ENCODE measurements around the gene COA3.

COA3 gene

DNA sequence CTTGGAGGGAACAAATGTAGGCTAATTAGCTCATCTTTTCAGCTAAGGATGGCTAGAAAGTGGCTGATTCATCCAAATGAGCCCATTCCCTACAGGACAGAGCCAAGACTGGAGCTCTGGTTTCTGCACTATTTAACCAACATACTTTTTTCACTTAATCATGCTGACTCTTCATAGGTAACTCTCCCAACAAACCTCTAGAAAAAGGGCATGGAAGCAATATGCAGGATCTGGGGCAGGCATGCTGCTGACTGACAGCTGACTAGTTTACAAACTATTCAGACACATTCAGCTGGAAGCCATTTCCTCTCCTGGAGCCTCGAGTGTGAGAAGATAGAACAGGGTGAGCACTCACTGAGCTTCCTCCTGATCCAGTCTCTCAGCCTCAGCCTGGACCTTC, 19.4 kb upstream of the COA3 start:
- no peak for DNase-seq (ENCODE audit: low read depth)

DNA sequence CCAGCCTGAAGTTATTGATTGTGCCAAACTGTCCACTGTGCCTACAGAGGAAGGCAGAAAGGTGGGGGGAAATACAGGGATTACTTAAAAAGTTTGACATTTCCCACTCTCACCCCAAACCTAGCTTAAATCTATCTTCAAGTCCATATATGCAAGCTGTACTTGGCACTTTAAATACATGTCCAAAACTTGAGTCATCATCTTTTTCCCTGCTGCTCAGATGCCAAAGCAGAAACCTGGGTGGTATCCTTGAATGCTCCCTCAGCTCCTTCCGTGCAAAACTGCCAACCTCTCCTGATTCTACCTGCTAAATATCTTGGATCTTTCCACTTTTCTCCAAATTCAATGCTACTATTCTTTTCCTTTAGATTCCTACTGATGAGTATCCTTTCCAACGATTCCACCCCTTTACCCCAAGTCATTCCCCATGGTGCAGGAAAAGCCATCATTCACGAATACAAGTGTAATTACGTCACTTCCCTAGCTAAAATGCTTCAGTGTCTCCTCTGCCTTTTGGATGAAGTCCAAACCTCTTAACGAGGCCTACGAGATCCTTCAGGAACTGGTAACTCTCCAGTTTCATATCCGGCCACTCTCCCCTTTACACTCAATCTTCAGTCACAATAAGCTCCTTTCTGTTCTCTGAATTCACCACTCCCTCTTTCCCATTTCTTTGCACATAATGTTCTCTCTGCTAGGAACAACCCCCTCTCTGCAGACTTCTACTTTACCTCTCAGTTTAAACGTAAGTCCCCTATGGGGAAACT, 16.3 kb upstream of the COA3 start:
- peak; percentile 64 for DNase-seq (ENCODE audit: low read depth)

GRCh38 chr17:42809250-42809649, 10.7 kb upstream of the COA3 start:
- no peak for DNase-seq (ENCODE audit: low read depth)

GRCh38 chr17:42806249-42806648, 7.7 kb upstream of the COA3 start:
- DNase-seq (ENCODE audit: low read depth), result no peak

- DNase-seq (ENCODE audit: low read depth), result no peak
These were observed 6.4 kb upstream of the COA3 start for GRCh38 chr17:42804918-42805367.

- DNase-seq (ENCODE audit: low read depth), result no peak
These were observed 4.8 kb upstream of the COA3 start for GRCh38 chr17:42803074-42803883.

GRCh38 chr17:42798011-42798382, 507 bp downstream of the COA3 start:
- DNase-seq (ENCODE audit: low read depth), result no peak

DNA sequence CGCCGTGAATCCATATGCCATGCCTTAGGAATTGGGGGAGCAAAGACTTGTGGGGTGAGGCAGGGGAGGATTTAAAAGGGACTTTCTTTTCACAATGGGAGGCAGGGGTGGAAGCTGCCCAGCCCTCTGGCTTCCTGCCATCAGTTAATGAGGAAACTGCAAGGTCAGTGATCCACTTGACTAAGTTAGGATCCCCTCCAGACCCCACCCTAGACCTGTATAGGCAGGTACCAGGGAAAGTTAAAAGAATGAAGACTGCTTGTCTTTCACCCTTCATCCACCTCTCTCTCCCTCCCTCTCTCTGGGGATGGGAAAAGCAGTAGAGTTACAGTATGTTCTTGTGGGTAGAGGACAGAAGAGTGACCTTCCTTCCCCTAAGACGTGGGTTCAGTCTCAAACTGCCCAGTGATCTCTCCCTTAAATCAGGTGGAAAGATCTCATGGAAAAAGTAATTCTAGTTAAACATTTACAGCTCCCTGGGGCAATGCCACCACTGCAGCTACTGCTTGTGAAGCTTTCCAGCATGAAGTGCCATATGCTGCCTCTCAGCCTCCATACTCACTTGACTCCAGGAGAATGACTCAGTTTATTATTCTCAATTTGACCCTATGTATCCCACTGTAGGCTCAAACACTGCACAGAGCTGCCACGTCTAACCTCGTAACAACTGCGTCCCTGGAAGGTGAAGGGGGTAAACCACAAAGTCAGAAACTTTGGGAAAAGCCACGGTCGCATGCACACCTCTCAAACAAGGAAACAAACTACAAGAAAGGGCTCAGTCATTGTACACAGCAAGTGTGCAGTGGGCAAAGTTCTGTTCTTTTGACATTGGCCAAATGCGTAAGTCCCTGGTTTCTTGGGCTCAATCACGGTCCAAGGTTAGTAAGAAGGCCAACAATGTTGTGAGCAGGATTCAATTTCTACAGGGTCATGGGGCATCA, 1.2 kb downstream of the COA3 start:
- DNase-seq (ENCODE audit: low read depth), result no peak

DNA sequence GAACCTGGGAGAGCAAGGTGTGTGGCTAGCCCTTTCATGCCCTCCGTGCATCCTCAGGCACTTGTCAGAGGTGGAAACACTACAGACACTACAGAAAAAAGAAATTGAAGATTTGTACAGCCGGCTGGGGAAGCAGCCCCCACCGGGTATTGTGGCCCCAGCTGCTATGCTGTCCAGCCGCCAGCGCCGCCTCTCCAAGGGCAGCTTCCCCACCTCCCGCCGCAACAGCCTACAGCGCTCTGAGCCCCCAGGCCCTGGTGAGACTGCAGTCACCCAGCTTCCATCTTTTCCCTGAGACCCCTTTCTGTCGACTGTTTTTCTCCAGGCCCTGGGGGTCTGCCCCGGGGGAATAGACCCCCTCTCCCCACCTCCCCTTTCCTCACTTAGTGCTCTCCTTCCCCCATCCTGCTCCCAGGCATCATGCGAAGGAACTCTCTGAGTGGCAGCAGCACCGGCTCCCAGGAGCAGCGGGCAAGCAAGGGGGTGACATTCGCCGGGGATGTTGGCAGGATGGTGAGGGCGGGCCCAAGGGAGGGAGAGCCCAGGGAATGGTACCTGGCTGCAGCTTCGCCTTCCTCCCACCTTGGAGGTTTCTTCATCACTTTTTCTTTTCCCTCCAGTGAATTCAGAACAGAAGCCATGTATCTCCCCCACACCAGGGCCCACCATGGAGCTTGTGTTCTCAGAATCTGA, 2.3 kb downstream of the COA3 start:
- no peak for DNase-seq (ENCODE audit: low read depth)

- no peak for DNase-seq (ENCODE audit: low read depth)
These were observed 3.0 kb downstream of the COA3 start for GRCh38 chr17:42795465-42795864.

- no peak for DNase-seq (ENCODE audit: low read depth)
These were observed 3.4 kb downstream of the COA3 start for GRCh38 chr17:42795061-42795460.

DNA sequence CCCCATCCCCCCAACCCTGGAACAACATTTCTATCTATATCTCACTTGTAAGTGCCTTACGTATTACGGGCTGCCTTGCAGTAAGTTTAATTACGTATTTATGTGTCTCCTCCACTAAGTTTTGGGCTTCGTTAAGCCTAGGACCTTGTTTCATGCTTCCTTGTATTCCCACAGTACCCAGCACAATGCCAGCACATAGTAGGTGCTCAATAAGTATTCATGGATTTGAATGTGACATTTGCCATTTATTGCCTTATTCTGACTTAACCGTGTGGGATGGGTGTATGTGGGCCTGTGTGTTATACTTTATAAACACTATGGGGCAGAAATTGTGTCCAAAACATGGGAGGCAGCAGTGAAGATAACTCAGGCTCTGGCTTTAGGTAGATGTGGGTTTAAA, 6.0 kb downstream of the COA3 start:
- no peak for DNase-seq (ENCODE audit: low read depth)

DNA sequence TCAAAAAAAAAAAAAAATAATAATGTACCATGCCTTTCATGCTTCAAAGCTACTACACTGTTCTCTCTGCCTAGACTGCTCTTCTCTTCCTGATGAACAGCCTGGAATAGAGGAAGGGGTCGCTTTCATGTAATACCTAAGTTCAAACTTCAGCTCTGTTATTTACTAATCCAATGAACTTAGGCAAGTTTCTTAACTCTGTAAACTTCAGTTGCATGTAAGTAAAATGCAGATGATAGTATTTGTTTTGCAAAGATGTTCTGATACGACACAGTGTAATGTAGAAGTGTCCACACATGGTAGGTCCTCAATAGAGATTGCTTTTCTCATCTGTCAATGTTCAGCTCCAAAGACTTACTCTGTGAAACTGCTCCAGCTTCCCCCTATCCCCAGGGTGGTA, 6.6 kb downstream of the COA3 start:
- no peak for DNase-seq (ENCODE audit: low read depth)

DNA sequence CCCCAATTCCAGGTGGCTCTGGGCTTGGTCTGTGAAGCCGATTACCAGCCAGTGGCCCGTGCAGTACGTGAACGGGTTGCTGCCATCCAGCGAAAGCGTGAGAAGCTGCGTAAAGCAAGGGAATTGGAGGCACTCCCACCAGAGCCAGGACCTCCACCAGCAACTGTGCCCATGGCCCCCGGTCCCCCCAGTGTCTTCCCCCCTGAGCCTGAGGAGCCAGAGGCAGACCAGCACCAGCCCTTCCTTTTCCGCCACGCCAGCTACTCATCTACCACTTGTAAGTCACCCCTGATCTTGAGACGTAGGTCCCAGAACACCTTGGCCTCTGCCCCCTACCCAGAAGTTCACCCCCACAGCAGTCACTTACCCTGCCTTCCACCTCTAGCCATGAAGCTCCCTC, 11.2 kb downstream of the COA3 start:
- no peak for DNase-seq (ENCODE audit: low read depth)

DNA sequence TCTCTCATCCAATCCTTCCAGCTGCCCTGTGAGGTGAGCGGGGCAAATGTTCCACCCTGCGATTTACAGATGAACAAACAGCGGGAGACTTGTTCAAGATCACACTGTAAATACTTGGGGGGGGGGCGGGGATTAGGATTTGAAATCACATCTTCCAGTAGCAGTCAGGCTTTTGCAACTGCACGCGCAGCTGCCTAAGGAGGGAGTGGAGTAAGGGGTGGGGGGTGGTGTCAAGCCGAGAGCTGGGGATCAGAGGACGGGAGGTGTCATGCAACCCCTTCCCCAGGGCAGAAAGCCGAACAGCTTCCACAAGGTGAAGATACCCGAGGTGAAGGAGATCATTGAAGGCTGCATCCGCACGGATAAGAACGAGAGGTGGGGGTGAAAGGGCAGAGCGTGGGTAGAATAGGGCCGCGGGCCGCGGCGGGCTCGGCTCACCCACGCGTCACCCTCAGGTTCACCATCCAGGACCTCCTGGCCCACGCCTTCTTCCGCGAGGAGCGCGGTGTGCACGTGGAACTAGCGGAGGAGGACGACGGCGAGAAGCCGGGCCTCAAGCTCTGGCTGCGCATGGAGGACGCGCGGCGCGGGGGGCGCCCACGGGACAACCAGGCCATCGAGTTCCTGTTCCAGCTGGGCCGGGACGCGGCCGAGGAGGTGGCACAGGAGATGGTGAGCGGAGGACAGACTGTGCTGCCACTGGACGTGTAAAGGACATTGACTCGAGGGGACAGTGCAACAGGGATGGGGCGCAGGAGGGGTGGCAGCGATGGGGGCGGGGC, 13.5 kb downstream of the COA3 start:
- no peak for DNase-seq (ENCODE audit: low read depth)

GRCh38 chr17:42784409-42784808, 14.1 kb downstream of the COA3 start:
- DNase-seq (ENCODE audit: low read depth), result no peak

GRCh38 chr17:42783791-42784138, 14.7 kb downstream of the COA3 start:
- DNase-seq (ENCODE audit: low read depth), result no peak

DNA sequence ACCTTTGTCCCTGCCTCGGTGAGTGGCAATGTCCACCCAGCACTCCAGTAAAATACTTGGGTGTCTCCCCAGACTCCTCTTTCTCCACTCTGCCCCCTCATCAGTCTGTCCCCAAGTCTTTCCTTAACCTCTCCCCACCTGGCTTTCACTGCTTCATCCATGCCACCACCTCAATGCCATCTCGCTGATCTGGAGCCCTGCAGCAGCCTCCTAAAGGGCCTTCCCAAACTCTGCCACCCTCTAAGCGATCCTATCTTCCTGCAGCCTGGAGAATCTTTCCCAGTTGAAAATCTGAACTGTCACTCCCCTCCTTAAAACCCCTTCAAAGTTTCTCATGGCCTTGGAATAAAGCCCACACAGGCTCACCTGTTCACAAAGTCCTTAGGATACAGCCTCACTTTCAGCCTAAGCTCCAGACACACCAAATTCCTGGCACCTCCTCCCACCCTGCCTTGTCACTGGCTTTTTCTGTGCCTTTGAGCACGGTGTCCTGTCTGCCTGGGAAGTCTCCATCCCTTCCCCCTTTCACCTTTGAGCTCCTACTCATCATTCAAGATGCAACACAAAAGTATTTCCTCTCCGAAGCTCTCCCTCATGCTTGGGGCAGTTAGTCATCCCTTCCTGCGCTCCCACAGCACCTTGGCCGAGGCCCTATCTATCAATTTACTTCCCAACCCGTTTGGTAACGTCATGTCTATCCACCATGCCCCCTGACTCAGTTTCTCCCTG, 15.3 kb downstream of the COA3 start:
- DNase-seq (ENCODE audit: low read depth), result no peak

DNA sequence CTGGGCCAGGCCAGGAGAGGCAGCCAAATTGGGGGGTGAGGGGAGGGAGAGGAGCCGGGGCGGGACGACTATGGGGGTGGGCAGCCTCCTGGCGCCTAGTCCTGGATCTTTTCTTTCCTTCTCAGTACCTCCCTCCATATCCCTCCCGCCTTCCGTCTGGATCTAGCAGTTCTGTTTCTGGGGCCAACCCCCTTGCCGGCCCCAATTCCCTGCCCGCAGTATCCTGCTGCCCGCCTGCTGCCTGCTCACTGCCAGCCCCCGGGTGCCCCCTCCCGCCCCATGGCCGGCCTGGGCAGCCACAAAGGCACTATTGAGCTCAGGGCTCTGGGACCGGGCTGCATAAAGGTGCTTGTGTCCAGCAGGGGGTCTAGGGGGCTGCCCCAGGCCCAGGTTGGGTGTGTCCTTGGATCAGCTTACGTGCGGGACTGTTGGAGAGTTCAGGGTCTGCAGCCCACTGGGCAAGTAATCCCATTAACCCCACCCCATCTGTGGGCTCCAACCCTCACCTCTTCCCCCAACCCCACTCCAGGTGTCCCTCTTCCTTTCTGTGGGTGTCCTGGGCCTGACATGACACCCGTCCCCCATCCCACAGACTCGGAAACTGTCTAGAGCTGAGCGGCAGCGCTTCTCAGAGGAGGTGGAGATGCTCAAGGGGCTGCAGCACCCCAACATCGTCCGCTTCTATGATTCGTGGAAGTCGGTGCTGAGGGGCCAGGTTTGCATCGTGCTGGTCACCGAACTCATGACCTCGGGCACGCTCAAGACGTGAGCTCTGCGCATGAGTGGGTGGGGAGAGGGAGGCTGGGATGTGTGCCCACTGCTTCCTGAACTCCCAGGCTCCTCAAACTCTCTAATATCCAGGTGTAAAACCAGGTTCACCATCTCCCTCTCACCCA, 16.1 kb downstream of the COA3 start:
- no peak for DNase-seq (ENCODE audit: low read depth)
